WERI-Rb-1 (cell line): ENCODE measurements around the gene TBXAS1.
"Not testable (repeated sequence)": the region's sequence is repeated elsewhere in the genome, so short reads cannot be mapped to it uniquely, and the experiment has no call there.

Experiments
- DNase-seq: peaks from one replicate; pipeline ENCODE4 v3.0.0-alpha.2; 2020
- H3K27ac ChIP-seq: fragments of 250-450 bp; sonication (Bioruptor Pico); 2 replicates; pipeline ENCODE4 v1.5.1; 2020; ENCODE audit warnings: mild to moderate bottlenecking, moderate library complexity
- H3K27me3 ChIP-seq: fragments of 250-450 bp; sonication (Bioruptor Pico); 2 replicates; pipeline ENCODE4 v1.5.1; 2021; ENCODE audit warnings: mild to moderate bottlenecking, low read depth, moderate library complexity; ENCODE audit not compliant: insufficient read depth, severe bottlenecking
- H3K36me3 ChIP-seq: fragments of 250-450 bp; sonication (Bioruptor Pico); 2 replicates; pipeline ENCODE4 v1.5.1; 2020; ENCODE audit warnings: mild to moderate bottlenecking, moderate library complexity
- H3K4me3 ChIP-seq: 2 replicates; pipeline ENCODE4 v1.5.1; 2011; ENCODE audit warnings: low read depth, mild to moderate bottlenecking, control low read depth, low read length
- H3K9me3 ChIP-seq: fragments of 250-450 bp; sonication (Bioruptor Pico); 2 replicates; pipeline ENCODE4 v1.5.1; 2021; ENCODE audit warnings: mild to moderate bottlenecking, moderate library complexity; ENCODE audit not compliant: severe bottlenecking
- CTCF ChIP-seq: IDR thresholded peaks from 2 replicates; pipeline ENCODE4 v1.5.1; 2011; ENCODE audit warnings: low read depth, mild to moderate bottlenecking, control low read depth, inconsistent platforms, low read length

TBXAS1 gene

GRCh38 chr7:139827042-139827441 is 2.0 kb upstream of the TBXAS1 start:
- H3K27ac ChIP-seq: no peak overlapping the region
- peak; percentile 23 for DNase-seq
- peak; percentile 24; the same call in 1 of the 2 replicates for TF ChIP-seq CTCF
- H3K36me3 ChIP-seq: no peaks in the 10 kb centered on the region
- no peaks in the 10 kb centered on the region for H3K9me3 ChIP-seq
- H3K27me3 ChIP-seq: no peaks in the 10 kb centered on the region
- no peak overlapping the region for H3K4me3 ChIP-seq

GRCh38 chr7:139828446-139828845 is 618 bp upstream of the TBXAS1 start:
- no peaks in the 10 kb centered on the region for H3K9me3 ChIP-seq
- no peaks in the 10 kb centered on the region for H3K27me3 ChIP-seq
- DNase-seq: no peak
- H3K4me3 ChIP-seq: no peak overlapping the region
- H3K36me3 ChIP-seq: no peaks in the 10 kb centered on the region
- no peak for TF ChIP-seq CTCF
- no peak overlapping the region for H3K27ac ChIP-seq

GRCh38 chr7:139829775-139830117 is 682 bp downstream of the TBXAS1 start:
- Histone ChIP-seq H3K27ac (peak overlapping the region; percentile 48), H3K27me3 (no peaks in the 10 kb centered on the region), H3K36me3 (no peaks in the 10 kb centered on the region), H3K9me3 (no peaks in the 10 kb centered on the region), H3K4me3 (no peak overlapping the region)
- no peak for DNase-seq
- no peak for TF ChIP-seq CTCF

GRCh38 chr7:139830292-139830691 is 1.2 kb downstream of the TBXAS1 start:
- DNase-seq: no peak
- H3K27me3 ChIP-seq: no peaks in the 10 kb centered on the region
- H3K27ac ChIP-seq: no peak overlapping the region
- H3K4me3 ChIP-seq: no peak overlapping the region
- H3K9me3 ChIP-seq: no peaks in the 10 kb centered on the region
- TF ChIP-seq CTCF: no peak
- H3K36me3 ChIP-seq: no peaks in the 10 kb centered on the region

- no peaks in the 10 kb centered on the region for H3K9me3 ChIP-seq
- DNase-seq: no peak
- no peak for TF ChIP-seq CTCF
- H3K36me3 ChIP-seq: no peaks in the 10 kb centered on the region
- H3K27me3 ChIP-seq: no peaks in the 10 kb centered on the region
- no peak overlapping the region for H3K4me3 ChIP-seq
- no peak overlapping the region for H3K27ac ChIP-seq
These were observed 1.9 kb downstream of the TBXAS1 start for GRCh38 chr7:139830782-139831501.

GRCh38 chr7:139835848-139836247 is 6.8 kb downstream of the TBXAS1 start:
- DNase-seq, H3K9me3 ChIP-seq, H3K4me3 ChIP-seq, H3K36me3 ChIP-seq, H3K27me3 ChIP-seq, H3K27ac ChIP-seq: not testable (repeated sequence)

GRCh38 chr7:139837291-139837690 is 8.2 kb downstream of the TBXAS1 start:
- not testable (repeated sequence) for H3K27me3 ChIP-seq, H3K27ac ChIP-seq, H3K9me3 ChIP-seq, H3K4me3 ChIP-seq, DNase-seq, H3K36me3 ChIP-seq
